Activated T-cell treated with anti-CD3 and anti-CD28 coated beads, Interleukin-2, amount 50 U/mL, for 48 hours (primary cell): Measurements from ENCODE around the gene CMKLR1.

Experiments
- DNase-seq, 2 experiments: peaks; one replicate each; pipeline ENCODE4 v3.0.0-alpha.2; 2020

Gene CMKLR1

GRCh38 chr12:108297895-108298760 is 41.0 kb downstream of the CMKLR1 start:
- no peak for DNase-seq

GRCh38 chr12:108297424-108297823 is 41.7 kb downstream of the CMKLR1 start:
- no peak for DNase-seq

GRCh38 chr12:108296945-108297344 is 42.2 kb downstream of the CMKLR1 start:
- DNase-seq = no peak

GRCh38 chr12:108295641-108296040 is 43.5 kb downstream of the CMKLR1 start:
- DNase-seq = no peak

- no peak for DNase-seq
Measured at GRCh38 chr12:108289350-108290161, 49.6 kb downstream of the CMKLR1 start.

- DNase-seq = no peak
Measured at GRCh38 chr12:108287227-108287626, 51.9 kb downstream of the CMKLR1 start.

GRCh38 chr12:108285016-108285415 is 54.1 kb downstream of the CMKLR1 start:
- DNase-seq = no peak

- DNase-seq = no peak
Measured at GRCh38 chr12:108284163-108284562, 54.9 kb downstream of the CMKLR1 start.

GRCh38 chr12:108282676-108283075 is 56.4 kb downstream of the CMKLR1 start:
- no peak for DNase-seq

- DNase-seq = no peak
Measured at GRCh38 chr12:108282160-108282559, 57.0 kb downstream of the CMKLR1 start.

- DNase-seq = no peak
Measured at GRCh38 chr12:108277613-108278012, 61.5 kb downstream of the CMKLR1 start.

- no peak for DNase-seq
Measured at GRCh38 chr12:108273217-108273616, 65.9 kb downstream of the CMKLR1 start.

- DNase-seq = no peak
Measured at GRCh38 chr12:108271951-108272872, 66.9 kb downstream of the CMKLR1 start.

GRCh38 chr12:108270849-108271143 is 68.3 kb downstream of the CMKLR1 start:
- DNase-seq = no peak

- no peak for DNase-seq
Measured at GRCh38 chr12:108270035-108270848, 68.9 kb downstream of the CMKLR1 start.

- DNase-seq = no peak
Measured at GRCh38 chr12:108269224-108269623, 69.9 kb downstream of the CMKLR1 start.

- DNase-seq = no peak
Measured at GRCh38 chr12:108268397-108268796, 70.7 kb downstream of the CMKLR1 start.

GRCh38 chr12:108267450-108267849 is 71.7 kb downstream of the CMKLR1 start:
- no peak for DNase-seq

GRCh38 chr12:108266131-108266530 is 73.0 kb downstream of the CMKLR1 start:
- no peak for DNase-seq

GRCh38 chr12:108265505-108265904 is 73.6 kb downstream of the CMKLR1 start:
- DNase-seq = no peak

- no peak for DNase-seq
Measured at GRCh38 chr12:108260969-108261368, 78.1 kb downstream of the CMKLR1 start.

- no peak for DNase-seq
Measured at GRCh38 chr12:108260039-108260438, 79.1 kb downstream of the CMKLR1 start.
